ENCODE data around the gene MLLT10. TPM values are rescaled to one million over a fixed set of nuclear protein-coding genes. Genes with fewer than 3 reads are reported as not detected.

Gene MLLT10
- polyA plus RNA-seq, 3 donors from 2014 or later: 0.81 to 5.1 (median 4.8) TPM

DNA sequence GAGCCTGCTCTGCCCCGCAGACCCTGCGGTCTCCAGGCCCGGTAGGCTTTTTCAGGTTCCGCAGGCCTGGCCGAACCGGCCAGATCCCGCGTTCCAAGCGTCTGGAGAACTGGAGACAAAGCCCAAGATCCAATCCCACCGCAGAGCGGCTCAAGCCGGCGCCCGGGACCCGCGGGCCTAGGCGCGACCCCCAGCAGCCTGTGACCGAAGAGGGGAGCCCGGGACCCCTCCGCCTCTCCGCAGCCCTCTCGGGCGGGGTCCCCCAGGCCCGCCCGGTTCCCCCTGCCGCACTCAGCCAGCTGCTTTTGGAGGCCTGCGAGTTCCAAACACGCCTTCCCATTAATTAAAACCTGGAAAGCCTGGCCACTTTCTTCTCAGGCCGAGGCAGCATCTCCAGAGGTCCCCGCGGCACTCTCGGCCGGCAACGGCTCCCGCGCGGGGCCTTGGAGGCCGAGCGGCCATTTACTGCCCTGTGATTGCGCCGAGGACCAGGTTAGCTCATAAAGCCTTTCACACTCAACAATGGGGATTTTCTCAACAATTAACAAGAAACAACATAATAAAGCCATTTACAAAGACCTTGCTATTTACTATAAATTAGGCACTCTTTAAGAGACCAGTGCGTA lies 25.2 kb upstream of the MLLT10 start:
- Mint-ChIP-seq H3K4me3 (no peak overlapping the region), H3K36me3 (no peaks in the 10 kb centered on the region), H3K9me3 (peaks cover 0 to 2% (median 0%) of the 10 kb centered on the region in 6 donors), H3K4me1 (no peaks in the 10 kb centered on the region), H3K27me3 (ENCODE audit: low read depth in 3 of 3) (peaks cover 12 to 26% (median 22%) of the 10 kb centered on the region in 3 donors), H3K27ac (no peak overlapping the region)
- DNase-seq: no peak

DNA sequence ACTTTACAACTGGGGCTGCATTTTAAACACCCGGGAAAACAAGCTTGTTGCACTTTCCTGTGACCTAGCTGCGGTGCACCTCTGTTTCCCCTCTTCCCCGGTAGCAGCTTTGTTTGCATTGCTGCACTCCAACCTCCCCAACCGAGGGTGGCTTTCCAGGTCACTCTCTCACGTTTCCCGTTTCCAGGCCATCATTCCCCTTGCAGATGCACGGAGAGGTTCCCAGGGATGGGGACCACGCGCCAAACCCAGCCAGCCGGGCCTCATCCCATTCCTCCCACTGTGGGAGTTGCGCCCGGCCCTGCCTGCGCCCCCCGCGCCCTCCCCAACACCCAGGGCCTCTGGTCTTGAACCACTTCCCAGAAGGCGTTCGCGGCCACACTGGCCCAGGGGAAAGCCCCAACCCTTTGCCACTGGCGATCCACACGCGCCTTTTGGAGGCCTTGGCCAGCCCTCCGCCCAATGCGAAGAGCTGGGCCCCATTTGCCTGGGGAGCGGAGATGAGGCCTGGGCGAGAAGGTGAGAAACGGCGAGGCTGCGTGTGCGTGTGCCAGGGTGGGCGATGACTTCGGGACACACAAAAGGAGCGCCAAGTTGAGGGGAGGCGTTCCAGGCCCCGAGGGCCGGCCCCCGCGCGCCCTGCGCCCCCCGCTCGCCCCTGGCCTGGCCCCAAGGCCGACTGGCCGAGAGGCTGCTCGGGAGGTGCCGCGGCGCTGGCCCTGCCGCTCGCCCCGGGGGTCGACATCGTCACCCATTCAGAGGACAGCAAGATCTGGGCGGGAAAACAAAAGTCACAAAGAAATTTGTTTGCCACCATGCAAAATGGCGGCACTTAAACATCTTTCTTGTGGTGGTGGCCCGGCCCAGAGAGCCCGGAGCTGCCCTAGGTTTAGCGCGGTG lies 24.4 kb upstream of the MLLT10 start:
- H3K4me1 Mint-ChIP-seq: no peaks in the 10 kb centered on the region

DNA sequence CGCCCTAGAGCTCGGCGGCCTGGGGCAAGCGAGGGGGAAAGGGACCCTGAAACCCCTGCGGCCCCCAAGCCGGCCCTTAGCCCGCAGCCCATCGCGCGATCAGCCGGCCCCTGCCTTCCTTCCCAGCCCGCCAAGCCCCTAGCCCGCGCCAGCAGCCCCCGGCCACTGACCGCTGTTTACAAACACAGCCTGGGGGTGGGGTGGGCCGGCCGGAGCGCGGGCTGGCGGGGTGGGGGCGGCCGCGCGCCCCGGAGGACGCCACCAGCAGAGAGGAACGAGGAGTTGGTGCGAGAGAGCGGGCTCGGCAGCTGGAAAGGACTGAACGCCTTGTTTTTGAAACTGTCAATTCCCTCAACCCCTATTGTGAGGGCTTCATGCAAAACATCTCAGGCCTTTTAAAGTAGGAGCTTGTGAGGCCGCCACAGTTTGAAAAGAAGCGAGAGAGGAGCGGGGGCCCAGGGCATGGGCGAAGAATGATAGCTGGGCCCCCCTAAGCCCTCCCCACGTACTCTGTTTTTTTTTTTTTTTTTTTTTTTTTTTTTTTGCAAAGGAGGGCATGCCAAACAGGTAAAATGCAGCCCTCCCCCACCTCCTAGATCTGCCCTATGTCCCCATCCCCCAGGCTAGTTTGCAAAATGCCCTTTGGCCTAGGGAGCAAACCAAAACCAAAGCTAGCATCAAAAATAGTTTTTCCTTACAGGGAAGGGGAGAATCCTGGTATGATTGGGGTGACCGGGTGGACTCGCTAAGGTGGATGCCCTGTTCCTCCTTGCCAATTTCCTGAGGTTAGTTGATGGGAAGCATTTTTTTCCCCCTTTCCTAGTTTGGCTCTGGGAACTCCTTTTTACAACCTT lies 23.6 kb upstream of the MLLT10 start:
- DNase-seq: no peak
- H3K36me3 Mint-ChIP-seq: no peaks in the 10 kb centered on the region
- no peaks in the 10 kb centered on the region for H3K4me1 Mint-ChIP-seq
- H3K9me3 Mint-ChIP-seq: peaks cover 0 to 2% (median 0%) of the 10 kb centered on the region in 6 donors
- H3K27me3 Mint-ChIP-seq (ENCODE audit: low read depth in 3 of 3): peaks cover 10 to 23% (median 21%) of the 10 kb centered on the region in 3 donors
- H3K27ac Mint-ChIP-seq: no peak overlapping the region
- no peak overlapping the region for H3K4me3 Mint-ChIP-seq

More for the DNA sequence above, 24.4 kb upstream of the MLLT10 start:
- Mint-ChIP-seq H3K36me3 (no peaks in the 10 kb centered on the region), H3K9me3 (peaks cover 0 to 2% (median 0%) of the 10 kb centered on the region in 6 donors), H3K27ac (no peak overlapping the region), H3K27me3 (ENCODE audit: low read depth in 3 of 3) (peaks cover 11 to 26% (median 20%) of the 10 kb centered on the region in 3 donors), H3K4me3 (no peak overlapping the region)
- no peak for DNase-seq

DNA sequence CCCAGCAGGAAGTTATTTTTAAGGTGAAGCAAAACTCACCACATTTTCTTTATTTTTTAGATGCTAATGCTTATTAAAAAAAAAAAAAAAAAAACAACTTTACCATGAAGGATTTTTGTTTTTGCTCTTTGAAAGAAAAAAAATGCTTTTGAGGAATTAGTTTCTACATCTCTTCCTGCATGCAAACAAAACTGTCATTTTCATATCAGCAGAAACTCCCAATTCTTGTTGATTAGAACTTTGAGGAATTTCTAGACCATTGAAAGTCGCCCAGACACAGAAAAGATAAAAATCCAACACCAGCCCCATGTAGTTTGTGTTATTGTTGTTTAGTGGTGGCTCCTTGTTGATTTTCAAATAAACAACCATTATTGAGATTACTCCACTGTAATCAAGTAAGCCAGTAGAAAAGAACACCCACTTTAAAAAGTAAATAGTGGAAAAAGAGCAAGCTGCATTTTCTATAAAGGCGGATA lies 22.9 kb upstream of the MLLT10 start:
- H3K27ac Mint-ChIP-seq: no peak overlapping the region
- peaks cover 4 to 6% of the 10 kb centered on the region in 2 donors for H3K4me1 Mint-ChIP-seq
- no peak overlapping the region for H3K4me3 Mint-ChIP-seq
- no peaks in the 10 kb centered on the region for H3K36me3 Mint-ChIP-seq
- H3K27me3 Mint-ChIP-seq (ENCODE audit: low read depth in 3 of 3): peaks cover 17 to 29% (median 28%) of the 10 kb centered on the region in 3 donors
- no peak for DNase-seq
- peaks cover 0 to 2% (median 0%) of the 10 kb centered on the region in 6 donors for H3K9me3 Mint-ChIP-seq

DNA sequence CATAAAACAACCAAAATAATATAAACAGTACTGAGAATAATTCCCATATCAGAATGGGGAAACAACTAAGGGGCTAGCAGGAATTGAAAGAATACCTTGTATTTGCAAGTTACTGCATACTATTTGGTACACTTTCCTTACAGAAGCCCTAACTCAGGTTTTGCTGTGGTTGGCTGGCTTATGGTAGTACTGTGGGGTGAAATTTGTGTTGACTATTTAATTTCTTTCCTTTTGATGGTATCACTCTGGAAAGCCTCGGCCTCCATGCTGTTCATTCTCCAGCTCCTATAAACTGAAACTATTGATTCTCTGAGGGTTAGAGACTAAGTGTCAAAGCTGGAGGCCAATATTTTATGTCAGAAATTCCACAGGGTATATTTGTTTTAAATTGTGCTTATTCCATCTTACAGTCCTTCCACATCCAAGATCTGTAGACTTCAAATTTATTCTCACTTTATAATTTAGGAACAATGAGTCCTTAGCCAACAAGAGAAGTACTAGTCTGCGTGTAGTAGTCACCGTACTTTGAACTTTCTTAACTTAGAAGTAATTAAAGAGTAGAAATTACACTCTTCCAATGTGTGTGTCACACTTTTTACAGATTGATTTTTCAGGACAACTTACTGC lies 22.0 kb upstream of the MLLT10 start:
- Mint-ChIP-seq H3K27me3 (ENCODE audit: low read depth in 3 of 3) (peaks cover 20 to 35% (median 32%) of the 10 kb centered on the region in 3 donors), H3K9me3 (peaks cover 0 to 2% (median 0%) of the 10 kb centered on the region in 6 donors)

DNA sequence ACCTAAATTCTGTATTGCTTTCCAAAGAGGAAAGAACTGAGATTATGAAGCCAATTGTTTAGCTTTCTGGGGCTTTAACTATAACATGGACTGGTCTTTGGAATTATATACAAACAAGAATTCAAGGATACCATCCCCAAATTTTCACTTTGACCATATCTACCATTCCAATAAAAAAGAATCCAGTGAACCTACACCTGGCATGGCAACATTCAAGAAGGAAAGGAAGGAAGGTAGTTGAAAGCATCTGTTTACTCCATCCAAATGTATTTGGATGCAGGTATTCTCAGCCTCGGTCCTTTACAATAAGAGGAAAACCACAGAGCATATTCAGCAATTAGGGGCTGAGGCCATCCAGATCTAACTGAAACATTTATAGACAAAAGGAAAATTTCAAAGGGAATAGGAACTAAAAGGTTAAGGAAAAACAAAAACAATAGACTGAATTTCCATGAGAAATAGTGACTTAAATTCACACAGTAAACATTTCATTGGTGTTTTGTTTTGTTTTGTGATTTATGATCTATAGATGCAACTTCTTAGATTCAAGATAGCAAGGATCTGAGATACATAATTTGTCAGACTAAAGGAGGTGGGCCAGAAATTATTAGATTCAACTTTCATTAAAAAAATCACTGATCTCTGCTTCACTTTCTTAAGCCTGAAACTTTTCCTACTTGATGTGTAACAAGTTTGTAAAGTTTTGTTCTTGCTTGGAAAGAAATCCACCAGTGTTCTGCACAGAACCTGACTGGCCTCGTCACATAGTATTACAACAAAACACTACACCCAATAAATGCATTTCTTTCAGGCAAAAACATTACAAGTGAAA lies 21.2 kb upstream of the MLLT10 start:
- no peak for DNase-seq
- H3K4me1 Mint-ChIP-seq: peaks cover 14 to 15% of the 10 kb centered on the region in 2 donors
- no peak overlapping the region for H3K27ac Mint-ChIP-seq
- H3K27me3 Mint-ChIP-seq (ENCODE audit: low read depth in 3 of 3): peaks cover 26 to 35% (median 33%) of the 10 kb centered on the region in 3 donors
- peaks cover 0 to 2% (median 0%) of the 10 kb centered on the region in 6 donors for H3K9me3 Mint-ChIP-seq
- no peak overlapping the region for H3K4me3 Mint-ChIP-seq
- no peaks in the 10 kb centered on the region for H3K36me3 Mint-ChIP-seq

More for the DNA sequence above, 22.0 kb upstream of the MLLT10 start:
- no peaks in the 10 kb centered on the region for H3K36me3 Mint-ChIP-seq
- no peak overlapping the region for H3K27ac Mint-ChIP-seq
- H3K4me1 Mint-ChIP-seq: peaks cover 7 to 9% of the 10 kb centered on the region in 2 donors
- no peak for DNase-seq
- H3K4me3 Mint-ChIP-seq: no peak overlapping the region

DNA sequence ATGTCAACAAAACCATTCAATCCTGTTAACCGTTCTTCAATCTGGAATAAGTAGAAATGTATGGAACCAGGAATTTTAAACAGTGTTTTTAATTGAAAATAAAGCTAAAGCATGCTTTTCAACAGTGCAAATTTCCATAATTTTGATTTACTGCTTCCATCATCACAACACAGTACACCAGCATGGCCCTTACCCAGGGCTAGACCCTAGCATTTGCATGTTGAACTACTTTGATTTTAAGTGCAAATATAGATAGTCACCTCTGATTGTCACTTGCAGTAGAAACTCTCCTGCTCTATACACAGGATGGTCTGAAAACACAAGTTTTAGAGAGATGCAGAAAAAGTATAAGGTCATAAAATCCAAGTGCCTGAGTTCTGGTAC lies 20.6 kb upstream of the MLLT10 start:
- H3K36me3 Mint-ChIP-seq: no peaks in the 10 kb centered on the region
- no peak overlapping the region for H3K27ac Mint-ChIP-seq
- peaks cover 19 to 21% of the 10 kb centered on the region in 2 donors for H3K4me1 Mint-ChIP-seq
- H3K9me3 Mint-ChIP-seq: peaks cover 0 to 2% (median 0%) of the 10 kb centered on the region in 6 donors
- H3K4me3 Mint-ChIP-seq: no peak overlapping the region
- DNase-seq: no peak
- H3K27me3 Mint-ChIP-seq (ENCODE audit: low read depth in 3 of 3): peaks cover 32 to 40% (median 37%) of the 10 kb centered on the region in 3 donors

DNA sequence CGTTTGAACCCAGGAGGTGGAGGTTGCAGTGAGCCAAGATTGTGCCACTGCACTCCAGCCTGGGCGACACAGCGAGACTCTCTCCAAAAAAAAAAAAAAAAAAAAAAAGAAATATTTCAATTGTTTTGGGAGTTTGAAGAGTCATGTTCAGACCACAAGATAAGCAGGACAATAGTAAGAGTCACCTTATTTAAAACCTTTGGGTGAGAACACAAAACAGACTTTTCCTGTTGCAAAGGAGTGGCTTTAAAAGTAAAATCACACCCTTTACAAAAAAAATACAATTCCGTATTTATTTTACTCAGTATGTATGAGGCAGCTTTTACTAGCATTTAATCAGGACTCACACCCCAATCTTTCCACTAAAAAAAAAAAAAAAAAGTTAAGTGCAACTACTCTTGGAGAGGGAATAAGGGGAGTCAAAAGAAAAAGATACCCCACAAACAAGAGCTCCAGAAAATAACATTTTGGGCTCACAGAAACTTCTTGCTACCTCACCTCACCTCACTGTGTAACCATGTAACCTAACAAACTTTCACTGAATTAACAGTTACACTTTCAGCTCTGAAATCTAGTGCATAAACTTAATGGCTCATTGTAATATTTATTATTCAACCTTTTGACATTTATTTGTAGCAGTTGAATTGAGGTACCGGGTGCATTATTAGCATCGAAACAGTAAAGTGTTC lies 19.8 kb upstream of the MLLT10 start:
- Mint-ChIP-seq H3K36me3 (no peaks in the 10 kb centered on the region), H3K4me3 (no peak overlapping the region), H3K9me3 (peaks cover 0 to 2% (median 0%) of the 10 kb centered on the region in 6 donors), H3K4me1 (peaks cover 24 to 29% of the 10 kb centered on the region in 2 donors), H3K27ac (no peak overlapping the region), H3K27me3 (ENCODE audit: low read depth in 3 of 3) (peaks cover 41 to 49% (median 46%) of the 10 kb centered on the region in 3 donors)
- no peak for DNase-seq

DNA sequence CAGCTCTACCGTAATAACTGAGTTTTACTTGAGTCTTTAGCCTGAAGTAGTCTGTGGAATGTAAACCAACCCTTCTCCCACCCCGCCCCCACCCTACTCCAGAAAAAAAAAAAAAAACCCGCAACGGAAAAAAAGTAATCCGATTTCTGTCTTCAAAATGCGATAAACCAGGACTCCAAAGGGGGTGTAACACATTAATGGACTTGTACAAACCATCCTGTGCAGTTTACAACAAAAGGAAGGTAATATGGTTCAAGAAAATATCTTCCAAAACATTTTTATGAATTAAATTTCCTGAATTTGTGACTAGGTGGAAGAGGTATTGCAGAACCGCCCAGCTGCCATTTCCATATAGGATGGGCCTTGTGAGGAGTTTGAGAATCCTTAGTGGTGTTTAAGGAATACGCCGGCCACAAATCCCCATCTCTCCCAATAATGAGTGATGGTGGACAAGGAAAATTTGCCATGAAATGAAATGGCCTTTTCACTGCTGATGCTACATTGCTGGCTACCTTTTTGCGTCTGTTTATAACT lies 19.1 kb upstream of the MLLT10 start:
- H3K4me1 Mint-ChIP-seq: peaks cover 31 to 36% of the 10 kb centered on the region in 2 donors
- no peak for DNase-seq
- peaks cover 0 to 4% (median 0%) of the 10 kb centered on the region in 6 donors for H3K9me3 Mint-ChIP-seq
- H3K27me3 Mint-ChIP-seq (ENCODE audit: low read depth in 3 of 3): peaks cover 47 to 55% (median 52%) of the 10 kb centered on the region in 3 donors
- H3K4me3 Mint-ChIP-seq: no peak overlapping the region
- no peaks in the 10 kb centered on the region for H3K36me3 Mint-ChIP-seq
- H3K27ac Mint-ChIP-seq: no peak overlapping the region

DNA sequence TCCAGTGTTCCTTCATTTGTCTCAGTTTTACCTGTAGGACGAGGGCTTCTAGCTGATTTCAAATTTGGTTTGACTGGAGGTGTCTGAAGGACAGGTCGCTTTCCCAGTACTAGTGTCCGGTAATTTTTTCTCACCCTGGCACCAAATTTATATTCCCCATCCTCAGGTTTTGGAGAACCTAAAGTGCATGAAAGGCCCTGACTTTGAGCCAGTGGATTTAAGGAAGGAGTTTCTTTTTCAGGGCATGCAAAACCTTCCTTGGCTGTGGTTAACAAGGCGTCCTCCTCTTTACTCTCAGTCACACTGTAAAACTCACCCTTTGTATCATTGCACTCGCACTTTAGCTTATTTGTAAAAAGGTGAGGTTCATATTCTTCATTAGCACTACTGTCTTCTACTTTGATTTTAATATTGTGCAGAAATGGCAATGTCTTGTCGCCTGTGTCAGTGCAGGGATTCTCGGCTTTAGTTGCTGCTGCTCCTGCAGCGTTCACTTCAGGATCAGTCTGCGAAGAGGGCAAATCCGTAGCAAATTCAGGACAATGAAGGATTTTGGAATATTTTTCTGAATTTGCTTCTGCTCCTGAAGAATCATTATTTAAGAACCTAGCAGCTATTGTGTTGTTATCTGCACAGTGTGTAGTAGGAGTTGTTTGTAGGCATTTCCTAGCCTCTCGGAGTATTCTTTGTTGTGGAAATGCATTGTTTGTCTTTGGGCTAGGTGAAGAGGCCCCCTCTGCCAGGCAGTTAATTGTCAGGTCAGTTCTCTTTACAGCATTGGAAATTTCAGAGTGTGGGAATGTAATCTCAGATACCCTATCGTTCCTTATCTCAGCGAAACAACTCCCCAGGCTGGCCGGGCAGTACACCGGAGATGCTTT lies 18.4 kb upstream of the MLLT10 start:
- H3K36me3 Mint-ChIP-seq: no peaks in the 10 kb centered on the region
- no peak overlapping the region for H3K27ac Mint-ChIP-seq
- peaks cover 0 to 7% (median 0%) of the 10 kb centered on the region in 6 donors for H3K9me3 Mint-ChIP-seq
- peaks cover 34 to 43% of the 10 kb centered on the region in 2 donors for H3K4me1 Mint-ChIP-seq
- H3K27me3 Mint-ChIP-seq (ENCODE audit: low read depth in 3 of 3): peaks cover 53 to 62% (median 59%) of the 10 kb centered on the region in 3 donors
- no peak for DNase-seq
- peak overlapping the region; percentile 59 to 77 (median 64) for H3K4me3 Mint-ChIP-seq

Measured in immature natural killer cell (primary cell).